ENCODE data around the gene FHOD3. TPM values are rescaled to one million over a fixed set of nuclear protein-coding genes. Genes with fewer than 3 reads are reported as not detected.

Gene FHOD3
- total RNA-seq, 1 donor, result 13.0 TPM

GRCh38 chr18:36509646-36510197, 212.2 kb downstream of the FHOD3 start:
- TF ChIP-seq, protein P1, sequence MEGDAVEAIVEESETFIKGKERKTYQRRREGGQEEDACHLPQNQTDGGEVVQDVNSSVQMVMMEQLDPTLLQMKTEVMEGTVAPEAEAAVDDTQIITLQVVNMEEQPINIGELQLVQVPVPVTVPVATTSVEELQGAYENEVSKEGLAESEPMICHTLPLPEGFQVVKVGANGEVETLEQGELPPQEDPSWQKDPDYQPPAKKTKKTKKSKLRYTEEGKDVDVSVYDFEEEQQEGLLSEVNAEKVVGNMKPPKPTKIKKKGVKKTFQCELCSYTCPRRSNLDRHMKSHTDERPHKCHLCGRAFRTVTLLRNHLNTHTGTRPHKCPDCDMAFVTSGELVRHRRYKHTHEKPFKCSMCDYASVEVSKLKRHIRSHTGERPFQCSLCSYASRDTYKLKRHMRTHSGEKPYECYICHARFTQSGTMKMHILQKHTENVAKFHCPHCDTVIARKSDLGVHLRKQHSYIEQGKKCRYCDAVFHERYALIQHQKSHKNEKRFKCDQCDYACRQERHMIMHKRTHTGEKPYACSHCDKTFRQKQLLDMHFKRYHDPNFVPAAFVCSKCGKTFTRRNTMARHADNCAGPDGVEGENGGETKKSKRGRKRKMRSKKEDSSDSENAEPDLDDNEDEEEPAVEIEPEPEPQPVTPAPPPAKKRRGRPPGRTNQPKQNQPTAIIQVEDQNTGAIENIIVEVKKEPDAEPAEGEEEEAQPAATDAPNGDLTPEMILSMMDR (IDR thresholded peaks at IDR 0.05; ENCODE audit: extremely low read depth, low read depth, low read length), result no peak
- H3K4me2 ChIP-seq (ENCODE audit: insufficient read depth, low read length), result no peak overlapping the region
- no peaks in the 10 kb centered on the region for H3K36me3 ChIP-seq (ENCODE audit: insufficient read depth, low read length)
- H3K79me2 ChIP-seq (ENCODE audit: insufficient read depth, low read length), result no peaks in the 10 kb centered on the region
- DNase-seq (ENCODE audit: insufficient read length, low spot score, missing footprints), result no peak
- no peaks in the 10 kb centered on the region for H3K27me3 ChIP-seq (ENCODE audit: insufficient read depth, low read length)
- H2AFZ ChIP-seq (ENCODE audit: low read length), result no peak overlapping the region
- no peak overlapping the region for H3K27ac ChIP-seq (ENCODE audit: low read depth, low read length)
- H3K4me3 ChIP-seq (ENCODE audit: insufficient read depth, low read length), result no peak overlapping the region
- no peaks in the 10 kb centered on the region for H4K20me1 ChIP-seq (ENCODE audit: insufficient read depth, low read length)
- H3K4me1 ChIP-seq (ENCODE audit: insufficient read depth, low read length), result no peaks in the 10 kb centered on the region
- no peaks in the 10 kb centered on the region for H3K9me3 ChIP-seq (ENCODE audit: low read depth, low read length)

DNA sequence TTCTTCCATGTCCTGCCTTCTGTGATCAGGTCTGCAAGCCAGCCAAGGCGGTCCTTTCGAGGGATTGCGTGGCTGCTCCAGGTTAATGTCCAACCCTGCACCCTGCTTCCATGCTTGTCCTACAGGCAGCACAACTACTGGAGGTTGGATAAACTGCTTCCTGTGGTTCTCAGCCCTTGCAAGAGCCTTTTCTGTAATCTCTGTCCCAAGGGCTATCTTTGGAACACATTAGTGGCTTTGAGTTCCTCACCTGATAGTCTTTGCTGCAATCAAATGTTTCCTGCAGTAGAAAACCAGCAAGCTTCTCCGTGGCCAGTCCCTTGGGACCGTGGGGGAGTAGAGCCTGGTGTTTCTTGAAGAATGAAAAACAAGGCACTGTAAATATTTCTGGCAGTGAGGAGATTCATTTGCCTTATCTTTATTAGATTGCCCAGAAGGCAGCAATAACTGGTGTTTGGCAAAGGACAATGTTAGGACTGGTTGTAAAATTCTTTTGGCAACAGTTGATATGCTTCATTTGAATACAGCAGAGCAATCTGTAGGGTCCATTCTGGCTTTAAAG, 214.4 kb downstream of the FHOD3 start:
- no peaks in the 10 kb centered on the region for H3K36me3 ChIP-seq (ENCODE audit: insufficient read depth, low read length)
- no peak overlapping the region for H3K4me2 ChIP-seq (ENCODE audit: insufficient read depth, low read length)
- H3K4me3 ChIP-seq (ENCODE audit: insufficient read depth, low read length), result no peak overlapping the region
- H3K9me3 ChIP-seq (ENCODE audit: low read depth, low read length), result no peaks in the 10 kb centered on the region
- no peak overlapping the region for H2AFZ ChIP-seq (ENCODE audit: low read length)
- H3K27me3 ChIP-seq (ENCODE audit: insufficient read depth, low read length), result no peaks in the 10 kb centered on the region
- H3K27ac ChIP-seq (ENCODE audit: low read depth, low read length), result no peak overlapping the region
- H4K20me1 ChIP-seq (ENCODE audit: insufficient read depth, low read length), result no peaks in the 10 kb centered on the region
- DNase-seq (ENCODE audit: insufficient read length, low spot score, missing footprints), result no peak
- no peaks in the 10 kb centered on the region for H3K4me1 ChIP-seq (ENCODE audit: insufficient read depth, low read length)
- no peaks in the 10 kb centered on the region for H3K79me2 ChIP-seq (ENCODE audit: insufficient read depth, low read length)
- TF ChIP-seq, protein P1 (IDR thresholded peaks at IDR 0.05; ENCODE audit: extremely low read depth, low read depth, low read length), result no peak

- no peaks in the 10 kb centered on the region for H4K20me1 ChIP-seq (ENCODE audit: insufficient read depth, low read length)
- DNase-seq (ENCODE audit: insufficient read length, low spot score, missing footprints), result no peak
- H3K4me2 ChIP-seq (ENCODE audit: insufficient read depth, low read length), result no peak overlapping the region
Measured at GRCh38 chr18:36513556-36513955, 216.0 kb downstream of the FHOD3 start.

DNA sequence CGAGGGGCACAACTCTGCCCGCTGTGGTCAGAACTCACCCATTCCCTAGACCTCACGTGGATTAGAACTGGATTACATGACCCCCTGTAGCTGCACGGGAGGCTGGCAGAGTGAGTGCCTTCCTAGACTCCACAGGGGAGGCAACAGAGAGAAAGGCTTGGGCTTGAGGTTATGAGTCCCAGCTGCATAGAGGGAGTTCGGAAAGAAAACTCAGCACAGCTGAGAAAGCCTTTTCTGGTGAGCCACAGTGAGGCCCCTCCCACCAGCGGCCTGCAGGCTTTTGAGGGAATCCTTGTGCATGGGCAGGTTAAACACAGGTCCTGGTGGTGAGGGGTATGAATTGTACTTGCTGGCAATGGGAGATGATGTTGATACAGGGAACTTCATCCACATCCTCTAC, 217.3 kb downstream of the FHOD3 start:
- H3K9me3 ChIP-seq (ENCODE audit: low read depth, low read length), result no peaks in the 10 kb centered on the region
- no peaks in the 10 kb centered on the region for H3K36me3 ChIP-seq (ENCODE audit: insufficient read depth, low read length)
- no peaks in the 10 kb centered on the region for H3K27me3 ChIP-seq (ENCODE audit: insufficient read depth, low read length)
- no peak for DNase-seq (ENCODE audit: insufficient read length, low spot score, missing footprints)
- H3K79me2 ChIP-seq (ENCODE audit: insufficient read depth, low read length), result no peaks in the 10 kb centered on the region
- TF ChIP-seq, protein P1 (IDR thresholded peaks at IDR 0.05; ENCODE audit: extremely low read depth, low read depth, low read length), result no peak
- no peak overlapping the region for H3K4me3 ChIP-seq (ENCODE audit: insufficient read depth, low read length)
- peaks cover 3% of the 10 kb centered on the region for H4K20me1 ChIP-seq (ENCODE audit: insufficient read depth, low read length)
- H3K4me1 ChIP-seq (ENCODE audit: insufficient read depth, low read length), result peaks cover 14% of the 10 kb centered on the region
- no peak overlapping the region for H3K27ac ChIP-seq (ENCODE audit: low read depth, low read length)
- no peak overlapping the region for H2AFZ ChIP-seq (ENCODE audit: low read length)
- H3K4me2 ChIP-seq (ENCODE audit: insufficient read depth, low read length), result no peak overlapping the region

More at GRCh38 chr18:36513556-36513955, 216.0 kb downstream of the FHOD3 start:
- H3K4me1 ChIP-seq (ENCODE audit: insufficient read depth, low read length), result peaks cover 1% of the 10 kb centered on the region
- no peak overlapping the region for H3K4me3 ChIP-seq (ENCODE audit: insufficient read depth, low read length)
- no peak overlapping the region for H3K27ac ChIP-seq (ENCODE audit: low read depth, low read length)
- H3K27me3 ChIP-seq (ENCODE audit: insufficient read depth, low read length), result no peaks in the 10 kb centered on the region
- no peaks in the 10 kb centered on the region for H3K9me3 ChIP-seq (ENCODE audit: low read depth, low read length)
- H2AFZ ChIP-seq (ENCODE audit: low read length), result no peak overlapping the region
- no peaks in the 10 kb centered on the region for H3K36me3 ChIP-seq (ENCODE audit: insufficient read depth, low read length)
- no peaks in the 10 kb centered on the region for H3K79me2 ChIP-seq (ENCODE audit: insufficient read depth, low read length)
- TF ChIP-seq, protein P1 (IDR thresholded peaks at IDR 0.05; ENCODE audit: extremely low read depth, low read depth, low read length), result no peak
